A673 (cell line): ENCODE results near the gene ASAP3.

Source experiments
- CTCF ChIP-seq: fragments of 300-800, 200-600 bp; sonication (generic); conservative IDR thresholded peaks from 2 replicates; pipeline ENCODE4 v1.5.1; 2017; ENCODE audit warnings: low read depth, mild to moderate bottlenecking, antibody characterized with exemption, low read length, moderate library complexity, mixed read lengths
- EZH2 ChIP-seq: fragments of 200-600 bp; sonication (generic); IDR thresholded peaks from 2 replicates; pipeline ENCODE4 v1.6.1; 2017; ENCODE audit warnings: borderline replicate concordance, low read depth, mild to moderate bottlenecking, mixed read lengths, antibody characterized with exemption, low read length; ENCODE audit not compliant: poor library complexity, severe bottlenecking

DNA sequence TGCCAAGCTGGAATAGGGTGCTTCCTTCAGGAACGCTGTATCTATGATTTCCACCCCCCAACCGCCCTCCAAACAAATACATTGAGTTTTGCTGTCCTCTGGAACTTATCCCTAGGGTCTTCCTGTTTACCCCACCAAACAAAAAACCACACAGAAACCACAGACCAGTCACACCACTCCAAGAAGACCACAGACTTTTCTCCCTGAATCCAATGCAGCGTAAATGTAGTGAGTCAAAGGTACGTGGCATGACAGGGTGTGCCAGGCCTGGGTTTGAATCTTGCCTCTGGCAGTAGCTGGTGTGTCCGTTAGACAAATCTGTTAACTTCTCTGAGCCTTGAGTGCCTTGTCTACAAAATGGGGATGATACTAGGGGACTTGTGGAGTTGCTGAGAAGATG, 27.8 kb downstream of the ASAP3 start:
- no peak for TF ChIP-seq CTCF
- TF ChIP-seq EZH2: no peak
